Measurements from ENCODE around the gene MTM1.

Gene MTM1

GRCh38 chrX:150719621-150720020, 151.2 kb downstream of the MTM1 start:
- no peak for DNase-seq (ENCODE audit: low spot score)

Measured in CD4-positive, alpha-beta T cell treated with Interleukin-2 at 100 ng/mL for 4 hours (primary cell).